ENCODE results near the gene EHMT1. TPM values are rescaled to one million over a fixed set of nuclear protein-coding genes. Genes with fewer than 3 reads are reported as not detected.
"Not testable (repeated sequence)": the region's sequence is repeated elsewhere in the genome, so short reads cannot be mapped to it uniquely, and the experiment has no call there.

Gene EHMT1
- total RNA-seq, 2 donors from 2014 or later: 56.2 to 97.9 TPM

- Histone ChIP-seq H3K9me3 (no peaks in the 10 kb centered on the region), H3K27me3 (no peaks in the 10 kb centered on the region), H3K4me3 (no peak overlapping the region), H3K36me3 (no peaks in the 10 kb centered on the region), H3K4me1 (no peaks in the 10 kb centered on the region), H3K9ac (ENCODE audit: low read depth in 2 of 2, low read length in 2 of 2) (no peak overlapping the region), H3K27ac (no peak overlapping the region)
- no peak for TF ChIP-seq CTCF (IDR thresholded peaks at IDR 0.05)
- DNase-seq: no peak
- intact Hi-C loops (cut with DNase I): no loop called here
These were observed 89.9 kb downstream of the EHMT1 start for GRCh38 chr9:137708590-137709284.

GRCh38 chr9:137709411-137710101 lies 90.8 kb downstream of the EHMT1 start:
- no peak for TF ChIP-seq CTCF (IDR thresholded peaks at IDR 0.05)
- Histone ChIP-seq H3K4me3 (no peak overlapping the region), H3K27ac (no peak overlapping the region), H3K9me3 (no peaks in the 10 kb centered on the region), H3K27me3 (no peaks in the 10 kb centered on the region), H3K4me1 (no peaks in the 10 kb centered on the region), H3K36me3 (no peaks in the 10 kb centered on the region), H3K9ac (ENCODE audit: low read depth in 2 of 2, low read length in 2 of 2) (no peak overlapping the region)
- no peak for DNase-seq
- intact Hi-C loops (cut with DNase I): no loop called here

GRCh38 chr9:137710704-137711103 lies 91.9 kb downstream of the EHMT1 start:
- Histone ChIP-seq H3K36me3 (no peaks in the 10 kb centered on the region), H3K9me3 (no peaks in the 10 kb centered on the region), H3K27ac (no peak overlapping the region), H3K4me3 (no peak overlapping the region), H3K27me3 (no peaks in the 10 kb centered on the region), H3K4me1 (no peaks in the 10 kb centered on the region), H3K9ac (ENCODE audit: low read depth in 2 of 2, low read length in 2 of 2) (no peak overlapping the region)
- no peak for TF ChIP-seq CTCF (IDR thresholded peaks at IDR 0.05)
- intact Hi-C loops (cut with DNase I): no loop called here
- no peak for DNase-seq

- Histone ChIP-seq H3K27ac (no peak overlapping the region), H3K4me1 (no peaks in the 10 kb centered on the region), H3K27me3 (no peaks in the 10 kb centered on the region), H3K9me3 (no peaks in the 10 kb centered on the region), H3K4me3 (no peak overlapping the region), H3K9ac (ENCODE audit: low read depth in 2 of 2, low read length in 2 of 2) (no peak overlapping the region), H3K36me3 (no peaks in the 10 kb centered on the region)
- TF ChIP-seq CTCF (IDR thresholded peaks at IDR 0.05): no peak
- intact Hi-C loops (cut with DNase I): no loop called here
- DNase-seq: no peak
These were observed 92.9 kb downstream of the EHMT1 start for GRCh38 chr9:137711678-137712105.

GRCh38 chr9:137715321-137715720 lies 96.5 kb downstream of the EHMT1 start:
- no peak for TF ChIP-seq CTCF (IDR thresholded peaks at IDR 0.05)
- H3K36me3 ChIP-seq: no peaks in the 10 kb centered on the region

GRCh38 chr9:137715866-137716693 lies 97.3 kb downstream of the EHMT1 start:
- H3K36me3 ChIP-seq: not testable (repeated sequence)

More at GRCh38 chr9:137715321-137715720, 96.5 kb downstream of the EHMT1 start:
- no peaks in the 10 kb centered on the region for H3K4me1 ChIP-seq
- intact Hi-C loops (cut with DNase I): no loop called here
- no peak for DNase-seq
- H3K9me3 ChIP-seq: no peaks in the 10 kb centered on the region
- H3K27me3 ChIP-seq: no peaks in the 10 kb centered on the region
- H3K9ac ChIP-seq (ENCODE audit: low read depth in 2 of 2, low read length in 2 of 2): no peak overlapping the region
- no peak overlapping the region for H3K4me3 ChIP-seq
- no peak overlapping the region for H3K27ac ChIP-seq

More at GRCh38 chr9:137715866-137716693, 97.3 kb downstream of the EHMT1 start:
- H3K9ac ChIP-seq (ENCODE audit: low read depth in 2 of 2, low read length in 2 of 2); H3K27ac ChIP-seq; H3K4me3 ChIP-seq; H3K9me3 ChIP-seq; DNase-seq; H3K4me1 ChIP-seq; intact Hi-C loops (cut with DNase I); H3K27me3 ChIP-seq: not testable (repeated sequence)

All from colonic mucosa (tissue), 4 donors.